CD4-positive, alpha-beta T cell treated with Interleukin-21 for 1 hour (primary cell): ENCODE measurements around the gene CEMIP2.

Experiments used
- DNase-seq: peaks from one replicate; pipeline ENCODE4 v3.0.0-alpha.2; 2020

CEMIP2 gene

GRCh38 chr9:71744754-71745521 lies 23.4 kb downstream of the CEMIP2 start:
- DNase-seq = no peak

GRCh38 chr9:71743882-71744281 lies 24.4 kb downstream of the CEMIP2 start:
- DNase-seq = no peak

GRCh38 chr9:71743217-71743705 lies 25.1 kb downstream of the CEMIP2 start:
- no peak for DNase-seq

GRCh38 chr9:71742703-71743102 lies 25.6 kb downstream of the CEMIP2 start:
- DNase-seq = no peak

GRCh38 chr9:71741926-71742648 lies 26.2 kb downstream of the CEMIP2 start:
- DNase-seq = no peak

GRCh38 chr9:71740199-71740598 lies 28.1 kb downstream of the CEMIP2 start:
- DNase-seq = no peak

GRCh38 chr9:71737455-71737854 lies 30.9 kb downstream of the CEMIP2 start:
- DNase-seq = no peak

GRCh38 chr9:71736236-71736635 lies 32.1 kb downstream of the CEMIP2 start:
- no peak for DNase-seq

- DNase-seq = no peak
These were observed 33.4 kb downstream of the CEMIP2 start for GRCh38 chr9:71734950-71735349.

GRCh38 chr9:71733176-71733575 lies 35.1 kb downstream of the CEMIP2 start:
- no peak for DNase-seq

GRCh38 chr9:71729816-71730526 lies 38.3 kb downstream of the CEMIP2 start:
- DNase-seq = no peak

GRCh38 chr9:71726723-71727122 lies 41.6 kb downstream of the CEMIP2 start:
- DNase-seq = no peak

GRCh38 chr9:71725590-71726338 lies 42.5 kb downstream of the CEMIP2 start:
- DNase-seq = no peak

- no peak for DNase-seq
These were observed 46.5 kb downstream of the CEMIP2 start for GRCh38 chr9:71721855-71722254.

GRCh38 chr9:71719562-71719961 lies 48.8 kb downstream of the CEMIP2 start:
- DNase-seq = no peak

- DNase-seq = no peak
These were observed 49.2 kb downstream of the CEMIP2 start for GRCh38 chr9:71719088-71719487.

GRCh38 chr9:71716138-71716909 lies 52.0 kb downstream of the CEMIP2 start:
- no peak for DNase-seq

- DNase-seq = no peak
These were observed 57.5 kb downstream of the CEMIP2 start for GRCh38 chr9:71710856-71711255.

GRCh38 chr9:71710201-71710600 lies 58.1 kb downstream of the CEMIP2 start:
- no peak for DNase-seq

- no peak for DNase-seq
These were observed 58.9 kb downstream of the CEMIP2 start for GRCh38 chr9:71709384-71709783.

- no peak for DNase-seq
These were observed 62.1 kb downstream of the CEMIP2 start for GRCh38 chr9:71706176-71706575.

- DNase-seq = no peak
These were observed 63.5 kb downstream of the CEMIP2 start for GRCh38 chr9:71704796-71705195.
